ENCODE results near the gene PTPRN2. TPM values are rescaled to one million over a fixed set of nuclear protein-coding genes. Genes with fewer than 3 reads are reported as not detected.

PTPRN2 gene
- total RNA-seq, 2 experiments from 2014 or later = 7.0 to 7.2 TPM

DNA sequence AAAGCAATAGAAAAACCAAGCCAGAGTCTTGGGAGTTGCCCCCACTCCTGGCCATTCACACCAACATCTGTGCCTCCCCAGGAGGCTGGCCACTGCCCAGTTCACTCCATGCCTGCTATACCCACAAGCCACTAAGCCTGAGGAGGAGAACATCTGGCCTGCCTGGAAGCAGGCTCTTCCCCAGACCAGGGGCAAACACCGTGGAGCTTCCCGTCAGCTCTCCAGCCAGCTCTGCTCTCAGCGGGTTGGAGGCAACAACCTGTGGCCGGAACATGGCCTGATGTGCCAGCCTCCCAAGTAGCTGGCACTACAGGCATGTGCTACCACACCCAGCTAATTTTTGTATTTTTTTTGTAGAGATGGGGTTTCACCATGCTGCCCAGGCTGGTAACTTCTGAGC lies 9.1 kb upstream of the PTPRN2 start:
- H3K27ac Mint-ChIP-seq = no peak overlapping the region
- ChIA-PET POLR2A (interaction anchor here (1.1 kb wide), 1 partner anchor 130 kb away, joined by 3 read pairs; no protein-coding TSS in a partner anchor), CTCF (no interaction called here)
- H3K4me3 Mint-ChIP-seq = no peak overlapping the region
- DNase-seq = no peak
- H3K4me1 Mint-ChIP-seq (ENCODE audit: low read depth) = no peaks in the 10 kb centered on the region
- no peaks in the 10 kb centered on the region for H3K27me3 Mint-ChIP-seq (ENCODE audit: low read depth)
- no peaks in the 10 kb centered on the region for H3K9me3 Mint-ChIP-seq (ENCODE audit: insufficient read depth)
- no peak for ATAC-seq
- H3K36me3 Mint-ChIP-seq (ENCODE audit: low read depth) = peaks cover 4% of the 10 kb centered on the region

DNA sequence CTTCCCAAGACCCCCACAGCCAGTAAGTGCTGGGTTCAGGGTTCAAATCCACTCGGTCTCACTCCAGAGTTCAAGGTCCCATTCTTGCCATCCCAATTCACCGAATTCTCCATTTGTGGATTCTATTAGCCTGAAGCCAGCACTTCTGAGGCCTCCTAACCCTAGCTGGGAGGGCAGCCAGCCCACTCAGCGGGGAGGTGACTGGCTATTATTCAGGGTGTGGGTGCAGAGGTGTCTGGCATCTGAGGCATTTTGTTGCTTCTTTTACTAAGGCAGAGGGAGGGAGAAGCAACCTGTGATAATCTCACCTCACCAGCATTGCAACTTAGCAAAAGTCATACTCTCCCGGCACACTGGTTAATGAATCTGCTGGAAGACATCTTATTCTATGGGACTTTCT lies 8.7 kb upstream of the PTPRN2 start:
- Mint-ChIP-seq H3K27me3 (ENCODE audit: low read depth) (no peaks in the 10 kb centered on the region), H3K27ac (no peak overlapping the region), H3K4me3 (no peak overlapping the region), H3K36me3 (ENCODE audit: low read depth) (peaks cover 4% of the 10 kb centered on the region), H3K4me1 (ENCODE audit: low read depth) (no peaks in the 10 kb centered on the region), H3K9me3 (ENCODE audit: insufficient read depth) (no peaks in the 10 kb centered on the region)
- ATAC-seq (no peak), DNase-seq (no peak)
- CTCF ChIA-PET = no interaction called here
- POLR2A ChIA-PET = interaction anchor here (1.1 kb wide), 1 partner anchor 130 kb away, joined by 3 read pairs; no protein-coding TSS in a partner anchor

DNA sequence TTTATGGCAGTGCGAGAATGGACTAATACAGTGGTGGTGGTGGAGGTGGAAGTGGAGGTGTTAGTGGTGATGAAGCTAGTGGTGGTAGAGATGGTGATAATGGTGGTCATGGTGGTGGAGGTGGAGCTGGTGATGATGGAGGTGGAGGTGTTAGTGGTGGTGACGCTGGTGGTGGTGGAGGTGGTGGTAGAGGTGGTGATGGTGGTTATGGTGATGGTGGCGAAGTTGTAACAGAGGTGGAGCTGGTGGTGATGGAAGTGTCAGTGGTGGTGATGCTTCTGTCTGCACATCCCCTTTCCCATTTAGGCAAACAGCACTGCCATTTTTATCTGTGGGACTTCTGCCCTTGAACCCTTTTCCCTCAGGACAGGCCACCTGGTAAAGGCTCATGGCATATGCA lies 7.4 kb upstream of the PTPRN2 start:
- no peaks in the 10 kb centered on the region for H3K9me3 Mint-ChIP-seq (ENCODE audit: insufficient read depth)
- DNase-seq = no peak

DNA sequence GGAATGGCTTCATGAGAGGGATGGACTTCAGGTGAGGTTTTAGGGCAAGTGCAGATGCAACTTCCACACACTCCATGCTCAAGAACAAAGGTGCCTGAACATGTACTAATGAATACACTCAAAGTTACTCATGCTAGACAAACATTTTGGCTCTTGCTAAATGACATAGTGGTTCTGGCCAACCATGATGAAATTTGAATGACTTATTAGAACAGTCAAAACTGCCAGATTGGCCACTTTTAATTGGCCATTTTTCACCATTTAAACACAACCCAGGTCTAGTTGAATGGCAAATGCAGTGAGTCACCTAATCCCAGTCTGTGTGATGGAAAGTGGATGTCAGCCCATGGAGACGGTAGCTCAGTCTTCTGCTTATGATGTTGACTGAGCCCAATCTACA lies 4.9 kb upstream of the PTPRN2 start:
- Mint-ChIP-seq H3K27ac (no peak overlapping the region), H3K27me3 (ENCODE audit: low read depth) (peaks cover 11% of the 10 kb centered on the region), H3K4me1 (ENCODE audit: low read depth) (peaks cover 5% of the 10 kb centered on the region), H3K4me3 (no peak overlapping the region), H3K9me3 (ENCODE audit: insufficient read depth) (no peaks in the 10 kb centered on the region), H3K36me3 (ENCODE audit: low read depth) (no peaks in the 10 kb centered on the region)
- no peak for DNase-seq
- ATAC-seq = no peak
- CTCF ChIA-PET = no interaction called here
- POLR2A ChIA-PET = no interaction called here

More for the DNA sequence above, 7.4 kb upstream of the PTPRN2 start:
- no peaks in the 10 kb centered on the region for H3K27me3 Mint-ChIP-seq (ENCODE audit: low read depth)
- no peak overlapping the region for H3K27ac Mint-ChIP-seq
- ChIA-PET CTCF (no interaction called here), POLR2A (no interaction called here)
- ATAC-seq = peak; percentile 68
- no peaks in the 10 kb centered on the region for H3K36me3 Mint-ChIP-seq (ENCODE audit: low read depth)
- H3K4me3 Mint-ChIP-seq = no peak overlapping the region
- no peaks in the 10 kb centered on the region for H3K4me1 Mint-ChIP-seq (ENCODE audit: low read depth)

DNA sequence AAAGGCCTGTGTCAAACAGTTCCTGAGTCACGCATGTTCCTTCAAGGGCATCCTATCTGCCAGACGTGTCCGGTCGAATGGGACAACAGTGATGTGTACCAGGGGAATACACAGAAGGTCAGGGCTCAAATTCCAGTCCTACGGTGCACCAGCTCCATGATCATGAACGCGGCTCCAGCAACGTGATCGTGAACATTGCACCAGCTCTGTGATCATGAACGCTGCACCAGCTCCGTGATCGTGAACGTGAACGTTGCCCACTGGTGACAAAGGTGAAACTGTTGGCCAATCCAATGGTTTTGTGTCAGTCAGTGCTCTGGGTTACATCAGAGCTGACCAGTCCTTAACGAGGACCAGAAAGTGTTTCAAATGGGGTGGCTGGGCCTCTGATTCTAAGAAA lies 4.3 kb upstream of the PTPRN2 start:
- H3K27ac Mint-ChIP-seq = no peak overlapping the region
- ATAC-seq (no peak), DNase-seq (no peak)
- ChIA-PET POLR2A (no interaction called here), CTCF (no interaction called here)
- peaks cover 11% of the 10 kb centered on the region for H3K27me3 Mint-ChIP-seq (ENCODE audit: low read depth)
- no peaks in the 10 kb centered on the region for H3K36me3 Mint-ChIP-seq (ENCODE audit: low read depth)
- H3K9me3 Mint-ChIP-seq (ENCODE audit: insufficient read depth) = no peaks in the 10 kb centered on the region
- H3K4me1 Mint-ChIP-seq (ENCODE audit: low read depth) = peaks cover 5% of the 10 kb centered on the region
- no peak overlapping the region for H3K4me3 Mint-ChIP-seq

DNA sequence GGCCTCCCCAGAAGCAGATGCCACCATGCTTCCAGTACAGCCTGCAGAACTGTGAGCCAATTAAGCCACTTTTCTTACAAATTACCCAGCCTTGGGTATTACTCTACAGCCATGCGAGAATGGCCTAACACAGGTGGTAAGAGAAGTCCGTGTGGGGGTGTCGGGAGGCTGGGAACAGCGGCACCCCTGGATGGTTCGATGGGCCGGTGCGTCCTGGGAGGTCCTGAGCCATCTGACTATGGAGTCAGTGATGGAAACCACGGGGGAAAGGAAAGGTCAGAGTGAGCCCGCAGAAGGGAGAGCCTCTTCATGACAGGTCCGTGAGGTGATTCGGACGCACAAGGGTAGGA lies 2.5 kb upstream of the PTPRN2 start:
- no peaks in the 10 kb centered on the region for H3K36me3 Mint-ChIP-seq (ENCODE audit: low read depth)
- DNase-seq = no peak
- H3K4me3 Mint-ChIP-seq = no peak overlapping the region
- peaks cover 7% of the 10 kb centered on the region for H3K4me1 Mint-ChIP-seq (ENCODE audit: low read depth)
- no peaks in the 10 kb centered on the region for H3K9me3 Mint-ChIP-seq (ENCODE audit: insufficient read depth)
- no peak for ATAC-seq
- H3K27me3 Mint-ChIP-seq (ENCODE audit: low read depth) = peaks cover 21% of the 10 kb centered on the region
- POLR2A ChIA-PET = no interaction called here
- CTCF ChIA-PET = no interaction called here
- no peak overlapping the region for H3K27ac Mint-ChIP-seq

- Mint-ChIP-seq H3K4me1 (ENCODE audit: low read depth) (peaks cover 7% of the 10 kb centered on the region), H3K4me3 (no peak overlapping the region)
- CTCF ChIA-PET = no interaction called here
Measured at GRCh38 chr7:158589653-158590052, 2.0 kb upstream of the PTPRN2 start.

DNA sequence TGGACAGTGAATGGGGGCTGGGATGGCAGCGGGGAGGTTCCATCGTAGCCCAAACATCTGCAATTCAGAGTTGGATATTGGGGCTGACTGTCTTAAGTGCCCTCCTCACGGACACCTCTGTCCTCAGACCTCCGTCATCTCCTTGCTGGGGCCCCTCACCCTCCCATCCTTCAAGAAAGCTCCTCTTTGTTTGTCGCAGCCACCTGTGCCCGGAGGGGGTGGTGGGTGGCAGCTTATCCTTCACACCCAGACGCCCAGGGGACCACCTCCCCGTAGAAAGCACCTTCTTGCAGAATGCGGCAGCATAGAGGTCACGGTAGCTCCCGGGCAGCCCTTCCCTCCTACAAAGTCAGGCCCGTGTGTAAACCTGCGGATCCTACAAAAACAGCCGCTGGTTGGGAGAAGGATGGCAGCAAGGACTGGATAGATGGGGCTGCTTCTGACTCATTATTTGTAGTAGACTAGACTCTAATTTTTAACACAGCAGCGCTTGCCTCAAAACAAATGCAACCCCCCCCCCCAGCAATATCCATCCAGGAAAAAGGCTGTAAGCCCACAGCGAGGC lies 1.3 kb upstream of the PTPRN2 start:
- Mint-ChIP-seq H3K27me3 (ENCODE audit: low read depth) (peaks cover 27% of the 10 kb centered on the region), H3K36me3 (ENCODE audit: low read depth) (no peaks in the 10 kb centered on the region), H3K4me3 (no peak overlapping the region), H3K9me3 (ENCODE audit: insufficient read depth) (no peaks in the 10 kb centered on the region), H3K27ac (no peak overlapping the region), H3K4me1 (ENCODE audit: low read depth) (peaks cover 7% of the 10 kb centered on the region)
- DNase-seq (no peak), ATAC-seq (no peak)
- ChIA-PET POLR2A (no interaction called here), CTCF (no interaction called here)

More at GRCh38 chr7:158589653-158590052, 2.0 kb upstream of the PTPRN2 start:
- ATAC-seq (no peak), DNase-seq (no peak)
- POLR2A ChIA-PET = no interaction called here
- H3K36me3 Mint-ChIP-seq (ENCODE audit: low read depth) = no peaks in the 10 kb centered on the region
- H3K27me3 Mint-ChIP-seq (ENCODE audit: low read depth) = peaks cover 23% of the 10 kb centered on the region
- H3K27ac Mint-ChIP-seq = no peak overlapping the region
- H3K9me3 Mint-ChIP-seq (ENCODE audit: insufficient read depth) = no peaks in the 10 kb centered on the region

DNA sequence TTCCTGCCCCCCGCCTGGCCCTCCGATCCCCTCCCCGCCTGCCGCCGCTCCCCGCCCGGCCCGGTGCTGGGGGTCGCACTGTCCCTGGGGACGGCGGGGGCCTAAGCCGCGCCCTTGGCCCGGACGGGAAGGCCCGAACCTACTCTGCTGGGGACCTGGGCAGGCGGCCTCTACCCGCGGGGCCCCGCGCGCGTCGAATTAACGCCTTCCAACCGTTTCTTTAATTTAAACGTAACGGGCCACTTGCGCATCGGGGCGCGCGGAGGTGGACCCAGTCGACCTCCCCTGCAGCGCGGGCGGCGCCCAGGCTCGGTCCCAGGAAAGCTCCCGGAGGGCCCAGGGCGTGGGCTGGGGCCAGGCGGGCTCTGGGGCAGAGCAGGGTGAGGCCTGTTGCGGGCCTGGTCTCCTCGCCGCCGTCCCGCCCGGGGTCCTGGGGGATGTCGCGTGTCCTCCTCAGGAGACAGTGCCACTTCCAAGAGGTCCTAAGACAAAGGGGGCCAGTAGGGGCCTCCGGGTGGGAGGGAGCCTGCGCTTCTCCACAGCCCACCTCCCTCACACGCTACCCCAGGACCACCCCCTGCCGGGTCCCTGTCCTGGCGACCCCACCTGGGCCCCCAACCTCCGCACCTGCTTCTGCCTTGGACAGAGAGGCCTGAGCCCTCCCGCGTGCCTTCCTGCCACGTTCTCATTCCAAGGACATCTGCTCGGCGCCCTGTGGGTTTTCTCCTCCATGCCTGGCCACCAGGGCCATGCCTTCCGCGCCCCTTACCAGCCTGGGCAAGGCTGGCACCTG lies 658 bp upstream of the PTPRN2 start:
- H3K27ac Mint-ChIP-seq = no peak overlapping the region
- peaks cover 27% of the 10 kb centered on the region for H3K27me3 Mint-ChIP-seq (ENCODE audit: low read depth)
- H3K36me3 Mint-ChIP-seq (ENCODE audit: low read depth) = no peaks in the 10 kb centered on the region
- ATAC-seq (peak; percentile 50), DNase-seq (no peak)
- no peak overlapping the region for H3K4me3 Mint-ChIP-seq
- H3K9me3 Mint-ChIP-seq (ENCODE audit: insufficient read depth) = no peaks in the 10 kb centered on the region
- CTCF ChIA-PET = no interaction called here
- H3K4me1 Mint-ChIP-seq (ENCODE audit: low read depth) = peaks cover 7% of the 10 kb centered on the region
- POLR2A ChIA-PET = no interaction called here

GRCh38 chr7:158586499-158587161 lies 993 bp downstream of the PTPRN2 start:
- ATAC-seq (no peak), DNase-seq (no peak)
- peaks cover 7% of the 10 kb centered on the region for H3K4me1 Mint-ChIP-seq (ENCODE audit: low read depth)
- no peaks in the 10 kb centered on the region for H3K36me3 Mint-ChIP-seq (ENCODE audit: low read depth)
- CTCF ChIA-PET = no interaction called here
- H3K4me3 Mint-ChIP-seq = no peak overlapping the region
- H3K27me3 Mint-ChIP-seq (ENCODE audit: low read depth) = peaks cover 27% of the 10 kb centered on the region
- no peaks in the 10 kb centered on the region for H3K9me3 Mint-ChIP-seq (ENCODE audit: insufficient read depth)
- H3K27ac Mint-ChIP-seq = no peak overlapping the region
- POLR2A ChIA-PET = no interaction called here

GRCh38 chr7:158585721-158586498 lies 1.7 kb downstream of the PTPRN2 start:
- H3K4me3 Mint-ChIP-seq = no peak overlapping the region
- no peak for DNase-seq
- POLR2A ChIA-PET = no interaction called here
- peaks cover 27% of the 10 kb centered on the region for H3K27me3 Mint-ChIP-seq (ENCODE audit: low read depth)
- H3K27ac Mint-ChIP-seq = no peak overlapping the region
- H3K36me3 Mint-ChIP-seq (ENCODE audit: low read depth) = no peaks in the 10 kb centered on the region
- no peak for ATAC-seq
- H3K4me1 Mint-ChIP-seq (ENCODE audit: low read depth) = peaks cover 7% of the 10 kb centered on the region
- no peaks in the 10 kb centered on the region for H3K9me3 Mint-ChIP-seq (ENCODE audit: insufficient read depth)
- CTCF ChIA-PET = no interaction called here

GRCh38 chr7:158584407-158584806 lies 3.2 kb downstream of the PTPRN2 start:
- CTCF ChIA-PET = no interaction called here
- DNase-seq (no peak), ATAC-seq (no peak)
- Mint-ChIP-seq H3K4me3 (no peak overlapping the region), H3K4me1 (ENCODE audit: low read depth) (peaks cover 7% of the 10 kb centered on the region), H3K36me3 (ENCODE audit: low read depth) (no peaks in the 10 kb centered on the region), H3K9me3 (ENCODE audit: insufficient read depth) (peaks cover 12% of the 10 kb centered on the region), H3K27me3 (ENCODE audit: low read depth) (peaks cover 25% of the 10 kb centered on the region), H3K27ac (no peak overlapping the region)
- POLR2A ChIA-PET = no interaction called here

Data from activated CD8-positive, alpha-beta T cell treated with anti-CD3 and anti-CD28 coated beads, Interleukin-2, amount 10 ng/mL, durations not matched to agents 7 days and 5 days (primary cell).